WI38 (cell line): ENCODE results near the gene CCNI2.
"Not testable (repeated sequence)": the region's sequence is repeated elsewhere in the genome, so short reads cannot be mapped to it uniquely, and the experiment has no call there.

Experiments used
- H3K4me3 ChIP-seq: 2 replicates; pipeline ENCODE4 v1.5.1; 2011; ENCODE audit warnings: low read depth, mild to moderate bottlenecking, control low read depth, low read length
- CTCF ChIP-seq: IDR thresholded peaks from 2 replicates; pipeline ENCODE4 v1.5.1; 2012; ENCODE audit warnings: low read depth, mild to moderate bottlenecking, control low read depth, low read length

CCNI2 gene

GRCh38 chr5:132797651-132798050, 50.4 kb downstream of the CCNI2 start:
- TF ChIP-seq CTCF, result no peak
- H3K4me3 ChIP-seq, result no peak overlapping the region

GRCh38 chr5:132799392-132799791, 52.2 kb downstream of the CCNI2 start:
- TF ChIP-seq CTCF, result no peak
- H3K4me3 ChIP-seq, result no peak overlapping the region

GRCh38 chr5:132800545-132800944, 53.3 kb downstream of the CCNI2 start:
- TF ChIP-seq CTCF, result no peak
- H3K4me3 ChIP-seq, result no peak overlapping the region

GRCh38 chr5:132802044-132802684, 54.9 kb downstream of the CCNI2 start:
- no peak for TF ChIP-seq CTCF
- no peak overlapping the region for H3K4me3 ChIP-seq

GRCh38 chr5:132802685-132803066, 55.5 kb downstream of the CCNI2 start:
- not testable (repeated sequence) for H3K4me3 ChIP-seq
